H1 (cell line): Measurements from ENCODE around the gene DCTN2. TPM values are rescaled to one million over a fixed set of nuclear protein-coding genes. Genes with fewer than 3 reads are reported as not detected.

Source experiments
- GABPA ChIP-seq: IDR thresholded peaks from 2 replicates; pipeline ENCODE4 v1.6.1; 2011; ENCODE audit warnings: mild to moderate bottlenecking, low read length, moderate library complexity, borderline replicate concordance; ENCODE audit not compliant: insufficient read depth
- MAFK ChIP-seq: IDR thresholded peaks from 2 replicates; pipeline ENCODE4 v1.6.1; 2012; ENCODE audit warnings: low read depth, mild to moderate bottlenecking, improper control_type of control experiment, low read length
- SIN3A ChIP-seq, 2 experiments: IDR thresholded peaks in 1 of 2; conservative IDR thresholded peaks in 1 of 2; 2 replicates each; pipeline ENCODE4 v1.6.1; 2011 to 2012; ENCODE audit warnings: low read length in 2 of 2, improper control_type of control experiment in 1 of 2, low read depth in 1 of 2, mild to moderate bottlenecking in 1 of 2
- ZNF274 ChIP-seq: IDR thresholded peaks from 2 replicates; pipeline ENCODE4 v1.7.0; 2012; ENCODE audit warnings: low read length, borderline replicate concordance; ENCODE audit errors: extremely low read depth
- polyA plus RNA-seq, 7 experiments: library from polyadenylated mRNA; depleted of rRNA in 3 of 7; stranded (reverse) in 5 of 7; unstranded in 2 of 7; fragments of >200 nt in 5 of 7; fragments of 200-250 nt in 2 of 7; gene quantifications; 1 replicate in 5 of 7; 2 replicates in 1 of 7; 4 replicates in 1 of 7; pipeline versions ENCODE4 v1.2.1 to v1.2.3, GENCODE V29; 2011 to 2013; ENCODE audit warnings: missing spikeins in 2 of 7, mixed read lengths in 2 of 7
- total RNA-seq: library from RNA; stranded (reverse); fragmentation: NEBNext Ultra II Directional; extraction: Animal tissue kit (Norgen Biotek cat#: 25700); gene quantifications from 2 replicates; pipeline ENCODE4 v1.2.1, GENCODE V29; 2021
- TF ChIP-seq, protein P1 (sequence below): IDR thresholded peaks from 2 replicates; pipeline ENCODE4 v1.6.1; 2012; ENCODE audit warnings: inconsistent platforms

Gene DCTN2
- total and polyA plus RNA-seq, 2 of the 8 experiments (the other 6 are each of a cell fraction or from before 2014, with no cell fraction given): 90.3 to 91.9 TPM

DNA sequence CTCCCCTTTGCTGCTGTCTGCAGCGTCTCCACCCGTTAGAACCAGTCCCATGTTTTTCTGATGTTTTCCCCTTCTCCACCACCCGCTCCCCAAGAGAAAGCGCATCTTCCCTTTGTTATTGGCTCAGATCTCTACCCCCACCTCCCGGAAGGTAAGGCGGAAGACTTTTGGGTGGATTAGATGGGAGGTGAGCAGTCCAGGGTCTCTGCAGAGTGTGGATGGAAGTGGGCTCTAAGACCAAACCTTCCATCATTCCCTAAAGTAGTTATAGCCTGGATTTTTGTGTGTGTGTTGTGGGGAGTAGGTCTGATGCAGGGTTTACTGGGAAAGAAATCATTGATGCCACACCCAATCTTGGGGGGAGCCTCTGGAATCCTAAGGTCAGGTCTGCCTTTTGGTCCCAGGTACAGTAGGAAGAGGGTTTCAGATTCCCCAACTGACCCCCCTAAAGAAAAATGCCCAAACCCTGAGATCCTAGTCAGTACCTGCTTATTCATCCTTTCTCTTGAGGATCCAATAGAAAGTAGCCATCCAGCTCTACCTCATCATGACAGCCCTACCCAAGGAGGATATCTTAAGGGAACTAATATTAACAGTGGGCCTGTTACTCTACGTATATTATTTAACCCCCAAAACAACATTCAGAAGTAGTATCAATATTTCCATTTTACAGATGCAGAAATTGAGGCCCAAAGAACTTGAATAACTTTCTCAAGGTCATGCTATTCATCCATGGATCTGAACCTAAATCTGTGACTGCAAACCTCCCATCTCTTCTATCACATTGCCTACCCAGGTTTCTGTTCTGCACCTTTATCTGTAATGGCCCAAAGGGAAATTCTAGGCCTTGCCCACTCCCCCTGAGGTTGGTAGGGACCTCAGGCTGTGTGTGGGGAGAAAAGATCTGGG is 3.9 kb upstream of the DCTN2 start (continued):
- TF ChIP-seq, protein P1, sequence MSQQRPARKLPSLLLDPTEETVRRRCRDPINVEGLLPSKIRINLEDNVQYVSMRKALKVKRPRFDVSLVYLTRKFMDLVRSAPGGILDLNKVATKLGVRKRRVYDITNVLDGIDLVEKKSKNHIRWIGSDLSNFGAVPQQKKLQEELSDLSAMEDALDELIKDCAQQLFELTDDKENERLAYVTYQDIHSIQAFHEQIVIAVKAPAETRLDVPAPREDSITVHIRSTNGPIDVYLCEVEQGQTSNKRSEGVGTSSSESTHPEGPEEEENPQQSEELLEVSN: no peak
- TF ChIP-seq ZNF274: no peak
- no peak for TF ChIP-seq SIN3A (conservative IDR thresholded peaks at IDR 0.05 in 1 of 2, IDR thresholded peaks at IDR 0.05 in 1 of 2; ENCODE audit: low read depth in 1 of 2, low read length in 2 of 2)
- no peak for TF ChIP-seq GABPA
- TF ChIP-seq MAFK: no peak
